Measurements from ENCODE around the gene DOCK2.

The DOCK2 gene

DNA sequence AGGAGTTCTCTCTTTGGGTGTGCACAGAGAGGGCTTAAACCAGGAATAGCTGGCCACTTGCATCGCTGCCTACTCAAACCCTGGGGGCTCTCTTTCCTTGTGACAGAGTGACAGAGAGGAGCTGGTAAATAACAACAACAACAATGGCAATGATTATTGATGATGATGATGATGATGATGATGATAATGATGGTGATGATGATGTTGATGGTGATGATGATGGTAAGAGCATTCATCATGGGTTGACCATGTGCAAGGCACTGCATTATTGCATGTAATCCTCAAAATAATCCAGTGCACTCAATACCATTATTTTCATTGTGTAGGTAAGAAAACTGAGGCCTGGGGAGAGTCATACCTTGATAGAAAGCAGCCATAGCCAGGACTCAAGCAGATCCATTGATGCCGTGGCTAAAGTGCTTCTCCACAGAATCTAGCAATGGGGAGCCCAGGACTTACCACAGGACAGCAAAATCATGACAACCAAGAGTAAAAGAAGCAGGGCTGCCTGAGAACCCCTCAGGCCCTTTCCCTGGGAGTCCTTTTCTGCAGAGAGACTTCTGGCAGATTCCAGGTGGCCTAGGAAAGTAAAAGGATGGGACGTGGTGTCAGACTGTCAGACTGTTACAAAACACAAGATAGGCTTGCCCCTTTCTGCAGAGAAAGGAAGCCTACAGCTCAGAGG is 473.5 kb downstream of the DOCK2 start:
- H3K9me3 Mint-ChIP-seq = no peaks in the 10 kb centered on the region
- H3K4me3 Mint-ChIP-seq = no peak overlapping the region
- H3K27ac Mint-ChIP-seq = no peak overlapping the region
- H3K4me1 Mint-ChIP-seq (ENCODE audit: low read depth) = no peaks in the 10 kb centered on the region
- peaks cover 6% of the 10 kb centered on the region for H3K27me3 Mint-ChIP-seq
- no peak for DNase-seq
- no peaks in the 10 kb centered on the region for H3K36me3 Mint-ChIP-seq (ENCODE audit: low read depth)

- H3K9me3 Mint-ChIP-seq = no peaks in the 10 kb centered on the region
- no peaks in the 10 kb centered on the region for H3K4me1 Mint-ChIP-seq (ENCODE audit: low read depth)
- no peak overlapping the region for H3K27ac Mint-ChIP-seq
- no peak overlapping the region for H3K4me3 Mint-ChIP-seq
- H3K27me3 Mint-ChIP-seq = peaks cover 2% of the 10 kb centered on the region
- no peaks in the 10 kb centered on the region for H3K36me3 Mint-ChIP-seq (ENCODE audit: low read depth)
- DNase-seq = no peak
Observed at GRCh38 chr5:170111088-170111785, 474.2 kb downstream of the DOCK2 start.

GRCh38 chr5:170112876-170113521 is 475.9 kb downstream of the DOCK2 start:
- Mint-ChIP-seq H3K27me3 (no peaks in the 10 kb centered on the region), H3K9me3 (no peaks in the 10 kb centered on the region), H3K36me3 (ENCODE audit: low read depth) (no peaks in the 10 kb centered on the region), H3K4me1 (ENCODE audit: low read depth) (no peaks in the 10 kb centered on the region), H3K27ac (no peak overlapping the region), H3K4me3 (no peak overlapping the region)
- no peak for DNase-seq

GRCh38 chr5:170113522-170113900 is 476.4 kb downstream of the DOCK2 start:
- no peak overlapping the region for H3K4me3 Mint-ChIP-seq
- H3K27ac Mint-ChIP-seq = no peak overlapping the region
- H3K4me1 Mint-ChIP-seq (ENCODE audit: low read depth) = no peaks in the 10 kb centered on the region
- no peak for DNase-seq
- H3K9me3 Mint-ChIP-seq = no peaks in the 10 kb centered on the region
- no peaks in the 10 kb centered on the region for H3K36me3 Mint-ChIP-seq (ENCODE audit: low read depth)
- H3K27me3 Mint-ChIP-seq = no peaks in the 10 kb centered on the region

DNA sequence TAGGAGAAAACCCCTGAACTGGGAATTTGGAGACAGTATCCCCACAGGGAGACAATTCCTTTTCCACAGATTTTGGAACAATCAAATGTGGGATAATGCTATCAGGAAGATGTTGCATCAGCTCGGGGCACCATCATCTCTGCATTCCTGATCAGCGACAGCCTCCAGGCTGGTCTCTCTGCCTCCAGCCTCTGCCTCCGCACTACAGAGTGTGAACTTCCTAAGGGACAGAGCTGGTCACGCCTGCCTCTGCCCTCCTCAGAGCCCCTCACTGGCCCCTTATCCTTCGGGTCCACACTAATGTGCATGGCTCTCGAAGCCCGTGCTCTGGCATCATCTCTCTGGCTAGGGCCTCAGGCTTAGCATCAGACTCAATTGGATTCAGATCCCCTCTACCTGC is 477.2 kb downstream of the DOCK2 start:
- Mint-ChIP-seq H3K27me3 (no peaks in the 10 kb centered on the region), H3K27ac (no peak overlapping the region), H3K36me3 (ENCODE audit: low read depth) (no peaks in the 10 kb centered on the region), H3K9me3 (no peaks in the 10 kb centered on the region), H3K4me1 (ENCODE audit: low read depth) (no peaks in the 10 kb centered on the region), H3K4me3 (no peak overlapping the region)
- no peak for DNase-seq

GRCh38 chr5:170115925-170116324 is 478.9 kb downstream of the DOCK2 start:
- Mint-ChIP-seq H3K4me1 (ENCODE audit: low read depth) (no peaks in the 10 kb centered on the region), H3K9me3 (no peaks in the 10 kb centered on the region), H3K27ac (no peak overlapping the region), H3K4me3 (no peak overlapping the region), H3K27me3 (peaks cover 10% of the 10 kb centered on the region), H3K36me3 (ENCODE audit: low read depth) (no peaks in the 10 kb centered on the region)
- no peak for DNase-seq

DNA sequence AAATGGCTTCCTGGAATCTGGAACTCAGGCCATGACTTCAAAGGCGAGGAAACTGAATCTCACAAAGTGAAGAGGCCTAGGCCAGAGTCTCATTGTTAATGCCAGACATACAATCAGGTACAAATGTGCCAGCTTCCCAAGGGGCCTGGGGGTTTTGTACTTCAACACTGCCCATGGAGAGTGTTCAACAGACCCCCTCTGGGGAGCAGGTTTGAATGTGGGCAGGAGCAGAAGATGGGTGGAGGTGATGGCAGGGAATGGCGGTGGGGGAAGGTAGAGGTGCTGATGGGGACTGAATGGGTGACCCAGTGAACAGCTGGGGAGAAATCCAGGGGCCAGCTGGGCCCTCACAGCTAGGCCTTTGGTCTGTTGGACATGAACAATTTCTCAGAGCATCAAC is 480.7 kb downstream of the DOCK2 start:
- H3K27ac Mint-ChIP-seq = no peak overlapping the region
- no peaks in the 10 kb centered on the region for H3K9me3 Mint-ChIP-seq
- no peak overlapping the region for H3K4me3 Mint-ChIP-seq
- H3K27me3 Mint-ChIP-seq = peaks cover 15% of the 10 kb centered on the region
- H3K36me3 Mint-ChIP-seq (ENCODE audit: low read depth) = no peaks in the 10 kb centered on the region
- no peaks in the 10 kb centered on the region for H3K4me1 Mint-ChIP-seq (ENCODE audit: low read depth)
- no peak for DNase-seq

- Mint-ChIP-seq H3K4me1 (ENCODE audit: low read depth) (no peaks in the 10 kb centered on the region), H3K9me3 (peaks cover 2% of the 10 kb centered on the region), H3K4me3 (no peak overlapping the region), H3K27me3 (peaks cover 16% of the 10 kb centered on the region), H3K36me3 (ENCODE audit: low read depth) (no peaks in the 10 kb centered on the region), H3K27ac (no peak overlapping the region)
- no peak for DNase-seq
Observed at GRCh38 chr5:170120576-170120975, 483.5 kb downstream of the DOCK2 start.

- H3K27me3 Mint-ChIP-seq = peaks cover 23% of the 10 kb centered on the region
- no peak overlapping the region for H3K27ac Mint-ChIP-seq
Observed at GRCh38 chr5:170121321-170121720, 484.2 kb downstream of the DOCK2 start.

DNA sequence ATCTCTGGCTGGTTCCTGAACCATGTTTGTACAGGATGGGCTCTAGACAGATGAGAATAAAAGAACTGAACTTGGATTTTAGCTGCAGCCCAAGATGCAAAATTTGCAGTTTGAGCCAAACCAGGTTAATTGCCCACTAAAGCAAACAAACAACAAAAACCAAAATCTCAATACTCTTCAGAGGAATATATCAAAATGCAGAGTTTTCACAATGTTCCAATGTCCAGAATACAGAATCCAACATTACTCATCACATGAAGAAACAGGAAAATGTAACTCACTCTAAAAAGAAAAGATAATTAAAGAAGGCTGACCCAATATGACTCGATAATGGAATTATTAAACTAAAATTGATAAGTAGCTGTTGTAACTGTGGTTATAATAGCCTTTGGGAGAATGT is 489.0 kb downstream of the DOCK2 start:
- Mint-ChIP-seq H3K27me3 (peaks cover 37% of the 10 kb centered on the region), H3K36me3 (ENCODE audit: low read depth) (no peaks in the 10 kb centered on the region), H3K4me1 (ENCODE audit: low read depth) (no peaks in the 10 kb centered on the region), H3K9me3 (peaks cover 18% of the 10 kb centered on the region), H3K4me3 (no peak overlapping the region), H3K27ac (no peak overlapping the region)
- no peak for DNase-seq

More at GRCh38 chr5:170121321-170121720, 484.2 kb downstream of the DOCK2 start:
- DNase-seq = no peak
- Mint-ChIP-seq H3K4me1 (ENCODE audit: low read depth) (no peaks in the 10 kb centered on the region), H3K4me3 (no peak overlapping the region), H3K9me3 (peaks cover 10% of the 10 kb centered on the region), H3K36me3 (ENCODE audit: low read depth) (no peaks in the 10 kb centered on the region)

- Mint-ChIP-seq H3K9me3 (peaks cover 18% of the 10 kb centered on the region), H3K27ac (no peak overlapping the region), H3K4me1 (ENCODE audit: low read depth) (no peaks in the 10 kb centered on the region), H3K27me3 (peaks cover 33% of the 10 kb centered on the region), H3K4me3 (no peak overlapping the region), H3K36me3 (ENCODE audit: low read depth) (no peaks in the 10 kb centered on the region)
- no peak for DNase-seq
Observed at GRCh38 chr5:170126626-170127025, 489.6 kb downstream of the DOCK2 start.

GRCh38 chr5:170131235-170131634 is 494.2 kb downstream of the DOCK2 start:
- Mint-ChIP-seq H3K36me3 (ENCODE audit: low read depth) (no peaks in the 10 kb centered on the region), H3K4me1 (ENCODE audit: low read depth) (no peaks in the 10 kb centered on the region), H3K4me3 (no peak overlapping the region), H3K27me3 (peaks cover 34% of the 10 kb centered on the region), H3K27ac (no peak overlapping the region), H3K9me3 (peaks cover 9% of the 10 kb centered on the region)
- DNase-seq = no peak

GRCh38 chr5:170132269-170132975 is 495.3 kb downstream of the DOCK2 start:
- peaks cover 22% of the 10 kb centered on the region for H3K27me3 Mint-ChIP-seq
- no peak overlapping the region for H3K4me3 Mint-ChIP-seq
- DNase-seq = no peak
- H3K36me3 Mint-ChIP-seq (ENCODE audit: low read depth) = no peaks in the 10 kb centered on the region
- H3K27ac Mint-ChIP-seq = no peak overlapping the region
- H3K9me3 Mint-ChIP-seq = no peaks in the 10 kb centered on the region
- H3K4me1 Mint-ChIP-seq (ENCODE audit: low read depth) = no peaks in the 10 kb centered on the region
